ENCODE results near the gene DNM3. TPM values are rescaled to one million over a fixed set of nuclear protein-coding genes. Genes with fewer than 3 reads are reported as not detected.

The DNM3 gene
- polyA plus RNA-seq, 3 donors: 0.15 TPM; not detected in 2

DNA sequence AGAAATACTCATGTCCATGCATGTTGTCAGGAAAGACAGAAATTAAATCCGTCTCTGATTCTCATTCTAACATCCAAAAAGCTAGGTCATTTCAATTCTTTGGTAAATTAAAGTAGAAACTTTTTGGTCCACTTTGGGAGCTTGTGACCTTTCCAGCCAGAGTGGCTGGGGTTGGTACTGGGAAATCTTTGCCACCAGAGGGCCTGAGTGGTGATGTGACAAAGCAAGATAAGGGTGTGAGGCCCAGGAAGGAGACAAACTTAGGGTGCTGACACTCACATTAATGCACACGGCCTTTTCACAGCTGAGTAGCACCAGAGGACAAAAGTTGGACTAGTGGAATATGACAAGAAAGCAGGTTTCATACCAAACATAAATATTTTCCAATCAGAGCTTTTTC is 144.3 kb downstream of the DNM3 start:
- TF ChIP-seq, protein P1, sequence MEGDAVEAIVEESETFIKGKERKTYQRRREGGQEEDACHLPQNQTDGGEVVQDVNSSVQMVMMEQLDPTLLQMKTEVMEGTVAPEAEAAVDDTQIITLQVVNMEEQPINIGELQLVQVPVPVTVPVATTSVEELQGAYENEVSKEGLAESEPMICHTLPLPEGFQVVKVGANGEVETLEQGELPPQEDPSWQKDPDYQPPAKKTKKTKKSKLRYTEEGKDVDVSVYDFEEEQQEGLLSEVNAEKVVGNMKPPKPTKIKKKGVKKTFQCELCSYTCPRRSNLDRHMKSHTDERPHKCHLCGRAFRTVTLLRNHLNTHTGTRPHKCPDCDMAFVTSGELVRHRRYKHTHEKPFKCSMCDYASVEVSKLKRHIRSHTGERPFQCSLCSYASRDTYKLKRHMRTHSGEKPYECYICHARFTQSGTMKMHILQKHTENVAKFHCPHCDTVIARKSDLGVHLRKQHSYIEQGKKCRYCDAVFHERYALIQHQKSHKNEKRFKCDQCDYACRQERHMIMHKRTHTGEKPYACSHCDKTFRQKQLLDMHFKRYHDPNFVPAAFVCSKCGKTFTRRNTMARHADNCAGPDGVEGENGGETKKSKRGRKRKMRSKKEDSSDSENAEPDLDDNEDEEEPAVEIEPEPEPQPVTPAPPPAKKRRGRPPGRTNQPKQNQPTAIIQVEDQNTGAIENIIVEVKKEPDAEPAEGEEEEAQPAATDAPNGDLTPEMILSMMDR (IDR thresholded peaks at IDR 0.05): no peak
- Histone ChIP-seq H3K9ac (ENCODE audit: insufficient read depth, low read length, poor library complexity, severe bottlenecking) (no peak overlapping the region), H3K27me3 (ENCODE audit: control insufficient read depth in 2 of 2, insufficient read depth in 2 of 2, low read length in 2 of 2) (no peaks in the 10 kb centered on the region), H3K9me3 (replicated peaks in 1 of 2; ENCODE audit: control insufficient read depth in 1 of 2, insufficient read depth in 1 of 2, low read length in 2 of 2) (no peaks in the 10 kb centered on the region), H3K27ac (ENCODE audit: low read depth in 1 of 2, low read length in 2 of 2) (no peak overlapping the region), H3K4me3 (replicated peaks in 1 of 3; ENCODE audit: low read depth in 2 of 3, low read length in 3 of 3) (no peak overlapping the region), H3K4me1 (ENCODE audit: control insufficient read depth in 1 of 2, insufficient read depth in 2 of 2, low read length in 2 of 2) (no peaks in the 10 kb centered on the region), H4K20me1 (ENCODE audit: insufficient read depth, low read length) (no peaks in the 10 kb centered on the region), H2AFZ (ENCODE audit: insufficient read depth, low read depth, low read length, poor library complexity, severe bottlenecking) (no peak overlapping the region), H3K36me3 (replicated peaks in 1 of 2; ENCODE audit: control insufficient read depth in 1 of 2, insufficient read depth in 2 of 2, low read length in 2 of 2) (no peaks in the 10 kb centered on the region), H3K79me2 (ENCODE audit: insufficient read depth, low read length) (no peaks in the 10 kb centered on the region), H3K4me2 (replicated peaks; ENCODE audit: extremely low read depth, low read length, poor library complexity, severe bottlenecking) (no peak overlapping the region)
- intact Hi-C loops (cut with micrococcal nuclease): loop anchor here (10.0 kb wide), 2 partner anchors 181 to 331 kb away; partner anchors contain the start of gene MYOC (in 1 of the 2)
- peaks cover 0 to 2% (median 2%) of the 10 kb centered on the region in 3 donors for H3K27me3 Mint-ChIP-seq (ENCODE audit: low read depth in 3 of 3)
- no peaks in the 10 kb centered on the region for H3K9me3 Mint-ChIP-seq
- no peak overlapping the region for H3K27ac Mint-ChIP-seq
- H3K4me1 Mint-ChIP-seq: no peaks in the 10 kb centered on the region
- H3K4me3 Mint-ChIP-seq: no peak overlapping the region
- WGBS (ENCODE audit: insufficient coverage): no CpG with 5 or more reads among the region's 2 CpGs
- no peak for DNase-seq
- H3K36me3 Mint-ChIP-seq: no peaks in the 10 kb centered on the region

DNA sequence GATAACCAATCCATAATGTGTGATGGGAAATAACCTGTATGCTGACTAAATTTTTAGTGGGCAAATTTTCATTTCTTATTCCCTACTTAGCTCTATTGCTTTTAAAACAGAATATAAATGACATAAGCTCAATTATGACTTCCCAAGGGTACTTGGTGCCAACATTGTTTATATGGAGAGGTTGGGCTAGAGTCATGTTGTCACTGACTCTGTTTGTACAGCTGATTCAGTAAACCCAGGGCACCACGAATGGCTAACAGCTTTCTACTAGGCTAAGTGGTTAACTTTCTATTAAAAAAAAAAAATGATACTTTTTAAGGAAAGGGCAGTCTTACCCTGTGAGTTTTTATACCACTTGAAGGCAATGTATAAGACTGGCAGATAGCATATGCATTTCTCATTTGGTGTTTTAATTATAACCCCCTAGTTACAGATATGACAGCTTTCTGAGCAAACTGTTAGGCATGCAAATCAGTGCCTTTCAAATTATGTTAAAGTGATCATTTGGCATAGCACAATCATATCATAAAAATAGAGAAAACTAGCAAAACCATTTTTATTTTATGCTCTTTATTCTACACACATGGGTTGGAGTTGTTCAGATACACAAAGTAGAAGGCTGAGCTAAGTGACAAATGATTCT is 147.1 kb downstream of the DNM3 start:
- Mint-ChIP-seq H3K27ac (no peak overlapping the region), H3K4me3 (no peak overlapping the region), H3K27me3 (ENCODE audit: low read depth in 3 of 3) (peaks cover 0 to 4% (median 0%) of the 10 kb centered on the region in 3 donors), H3K9me3 (no peaks in the 10 kb centered on the region), H3K36me3 (no peaks in the 10 kb centered on the region), H3K4me1 (no peaks in the 10 kb centered on the region)
- Histone ChIP-seq H3K27me3 (ENCODE audit: control insufficient read depth in 2 of 2, insufficient read depth in 2 of 2, low read length in 2 of 2) (no peaks in the 10 kb centered on the region), H3K9me3 (replicated peaks in 1 of 2; ENCODE audit: control insufficient read depth in 1 of 2, insufficient read depth in 1 of 2, low read length in 2 of 2) (no peaks in the 10 kb centered on the region), H3K79me2 (ENCODE audit: insufficient read depth, low read length) (no peaks in the 10 kb centered on the region), H3K27ac (ENCODE audit: low read depth in 1 of 2, low read length in 2 of 2) (no peak overlapping the region), H3K4me2 (replicated peaks; ENCODE audit: extremely low read depth, low read length, poor library complexity, severe bottlenecking) (no peak overlapping the region), H2AFZ (ENCODE audit: insufficient read depth, low read depth, low read length, poor library complexity, severe bottlenecking) (no peak overlapping the region), H3K4me3 (replicated peaks in 1 of 3; ENCODE audit: low read depth in 2 of 3, low read length in 3 of 3) (no peak overlapping the region), H3K9ac (ENCODE audit: insufficient read depth, low read length, poor library complexity, severe bottlenecking) (no peak overlapping the region), H3K36me3 (replicated peaks in 1 of 2; ENCODE audit: control insufficient read depth in 1 of 2, insufficient read depth in 2 of 2, low read length in 2 of 2) (no peaks in the 10 kb centered on the region), H3K4me1 (ENCODE audit: control insufficient read depth in 1 of 2, insufficient read depth in 2 of 2, low read length in 2 of 2) (no peaks in the 10 kb centered on the region), H4K20me1 (ENCODE audit: insufficient read depth, low read length) (no peaks in the 10 kb centered on the region)
- DNase-seq: no peak
- TF ChIP-seq, protein P1 (IDR thresholded peaks at IDR 0.05): no peak
- no CpG with 5 or more reads among the region's 1 CpG for WGBS (ENCODE audit: insufficient coverage)
- intact Hi-C loops (cut with micrococcal nuclease): loop anchor here (10.0 kb wide), 2 partner anchors 184 to 334 kb away; partner anchors contain the start of gene MYOC (in 1 of the 2)
